NCI-H82 treated with DMSO at 0.1 percent for 48 hours (cell line): ENCODE data around the gene SVIL.
"Not testable (repeated sequence)": the region's sequence is repeated elsewhere in the genome, so short reads cannot be mapped to it uniquely, and the experiment has no call there.

Source experiments
- DNase-seq: peaks from one replicate; lab custom pipeline; 2025; ENCODE audit not compliant: unreplicated experiment; lab: John Stamatoyannopoulos, UW

SVIL gene

GRCh38 chr10:29649561-29650551, 15.1 kb upstream of the SVIL start:
- DNase-seq: no peak

- no peak for DNase-seq
Measured at GRCh38 chr10:29648983-29649268, 14.2 kb upstream of the SVIL start.

- DNase-seq: no peak
Measured at GRCh38 chr10:29648114-29648982, 13.6 kb upstream of the SVIL start.

GRCh38 chr10:29647478-29647877, 12.7 kb upstream of the SVIL start:
- no peak for DNase-seq

GRCh38 chr10:29646960-29647461, 12.2 kb upstream of the SVIL start:
- no peak for DNase-seq

GRCh38 chr10:29646238-29646902, 11.6 kb upstream of the SVIL start:
- peak; percentile 97 for DNase-seq

GRCh38 chr10:29643771-29644501, 9.2 kb upstream of the SVIL start:
- no peak for DNase-seq

- no peak for DNase-seq
Measured at GRCh38 chr10:29642990-29643389, 8.2 kb upstream of the SVIL start.

- no peak for DNase-seq
Measured at GRCh38 chr10:29637537-29637936, 2.8 kb upstream of the SVIL start.

- DNase-seq: no peak
Measured at GRCh38 chr10:29636178-29636577, 1.4 kb upstream of the SVIL start.

GRCh38 chr10:29635711-29636144, 957 bp upstream of the SVIL start:
- no peak for DNase-seq

GRCh38 chr10:29634105-29634504, 666 bp downstream of the SVIL start:
- DNase-seq: no peak

- no peak for DNase-seq
Measured at GRCh38 chr10:29631049-29631339, 3.8 kb downstream of the SVIL start.

GRCh38 chr10:29630205-29631048, 4.3 kb downstream of the SVIL start:
- DNase-seq: no peak

- no peak for DNase-seq
Measured at GRCh38 chr10:29628912-29629526, 5.8 kb downstream of the SVIL start.

- no peak for DNase-seq
Measured at GRCh38 chr10:29628311-29628710, 6.5 kb downstream of the SVIL start.

- no peak for DNase-seq
Measured at GRCh38 chr10:29627201-29628132, 7.3 kb downstream of the SVIL start.

- not testable (repeated sequence) for DNase-seq
Measured at GRCh38 chr10:29624357-29624756, 10.4 kb downstream of the SVIL start.
